ENCODE data around the gene KBTBD2.

The KBTBD2 gene

GRCh38 chr7:32896564-32897347 is 5.2 kb upstream of the KBTBD2 start:
- TF ChIP-seq CTCF (IDR thresholded peaks at IDR 0.05; ENCODE audit: low read depth, low read length) = no peak
- no peak for TF ChIP-seq POLR2A (IDR thresholded peaks at IDR 0.05; ENCODE audit: extremely low read depth, insufficient read length)
- no peak for TF ChIP-seq MYC (IDR thresholded peaks at IDR 0.05; ENCODE audit: low read depth, low read length)
- TF ChIP-seq, protein P1, sequence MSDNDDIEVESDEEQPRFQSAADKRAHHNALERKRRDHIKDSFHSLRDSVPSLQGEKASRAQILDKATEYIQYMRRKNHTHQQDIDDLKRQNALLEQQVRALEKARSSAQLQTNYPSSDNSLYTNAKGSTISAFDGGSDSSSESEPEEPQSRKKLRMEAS (IDR thresholded peaks at IDR 0.05; ENCODE audit: low read depth, low read length) = no peak

DNA sequence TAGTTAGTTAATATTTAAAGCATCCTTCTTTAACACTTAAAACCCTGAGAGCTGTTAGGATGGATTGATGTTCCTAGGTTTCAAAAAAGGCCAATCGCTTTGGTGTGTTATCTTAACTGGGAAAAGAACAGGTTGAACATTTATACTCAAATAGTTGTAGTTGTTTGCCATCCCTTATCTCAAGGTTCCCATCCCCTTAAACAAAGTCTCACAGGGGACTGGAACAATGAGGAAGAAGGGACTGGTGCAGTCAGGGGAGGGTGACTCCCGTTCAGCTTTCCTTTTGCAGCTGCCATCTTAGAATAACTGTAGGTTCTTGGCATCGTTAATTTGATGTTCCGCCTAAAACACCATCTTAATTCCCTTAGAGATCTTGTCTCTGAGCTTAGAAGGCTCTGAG is 2.6 kb upstream of the KBTBD2 start:
- no peak overlapping the region for H3K4me3 ChIP-seq (ENCODE audit: low read depth, low read length)
- TF ChIP-seq MYC (IDR thresholded peaks at IDR 0.05; ENCODE audit: low read depth, low read length) (no peak), CTCF (IDR thresholded peaks at IDR 0.05; ENCODE audit: low read depth, low read length) (no peak), POLR2A (IDR thresholded peaks at IDR 0.05; ENCODE audit: extremely low read depth, insufficient read length) (no peak)
- TF ChIP-seq, protein P1 (IDR thresholded peaks at IDR 0.05; ENCODE audit: low read depth, low read length) = no peak
- DNase-seq (ENCODE audit: low read depth) = no peak

More at GRCh38 chr7:32896564-32897347, 5.2 kb upstream of the KBTBD2 start:
- H3K4me3 ChIP-seq (ENCODE audit: low read depth, low read length) = no peak overlapping the region
- no peak for DNase-seq (ENCODE audit: low read depth)

GRCh38 chr7:32893722-32894121 is 2.2 kb upstream of the KBTBD2 start:
- no peak overlapping the region for H3K4me3 ChIP-seq (ENCODE audit: low read depth, low read length)
- TF ChIP-seq CTCF (IDR thresholded peaks at IDR 0.05; ENCODE audit: low read depth, low read length) (no peak), POLR2A (IDR thresholded peaks at IDR 0.05; ENCODE audit: extremely low read depth, insufficient read length) (no peak), MYC (IDR thresholded peaks at IDR 0.05; ENCODE audit: low read depth, low read length) (no peak)
- TF ChIP-seq, protein P1 (IDR thresholded peaks at IDR 0.05; ENCODE audit: low read depth, low read length) = no peak
- no peak for DNase-seq (ENCODE audit: low read depth)

DNA sequence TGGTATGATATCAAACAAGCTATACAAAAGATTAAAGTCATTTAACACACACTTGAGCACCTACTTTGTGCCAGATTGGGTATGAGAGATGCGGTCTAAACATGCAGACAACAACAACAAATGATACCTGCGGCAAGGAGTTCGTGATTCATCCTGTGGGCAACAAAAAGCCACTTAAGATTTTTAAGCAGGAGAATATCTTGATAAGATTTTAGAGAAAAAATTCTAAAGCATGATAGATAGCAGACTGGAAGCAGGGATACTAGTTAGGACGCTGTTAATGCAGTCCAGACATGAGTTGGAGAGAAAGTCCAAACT is 1.6 kb upstream of the KBTBD2 start:
- TF ChIP-seq, protein P1 (IDR thresholded peaks at IDR 0.05; ENCODE audit: low read depth, low read length) = no peak
- no peak for TF ChIP-seq MYC (IDR thresholded peaks at IDR 0.05; ENCODE audit: low read depth, low read length)
- TF ChIP-seq POLR2A (IDR thresholded peaks at IDR 0.05; ENCODE audit: extremely low read depth, insufficient read length) = no peak
- TF ChIP-seq CTCF (IDR thresholded peaks at IDR 0.05; ENCODE audit: low read depth, low read length) = no peak
- DNase-seq (ENCODE audit: low read depth) = no peak
- peak overlapping the region; percentile 82 for H3K4me3 ChIP-seq (ENCODE audit: low read depth, low read length)

DNA sequence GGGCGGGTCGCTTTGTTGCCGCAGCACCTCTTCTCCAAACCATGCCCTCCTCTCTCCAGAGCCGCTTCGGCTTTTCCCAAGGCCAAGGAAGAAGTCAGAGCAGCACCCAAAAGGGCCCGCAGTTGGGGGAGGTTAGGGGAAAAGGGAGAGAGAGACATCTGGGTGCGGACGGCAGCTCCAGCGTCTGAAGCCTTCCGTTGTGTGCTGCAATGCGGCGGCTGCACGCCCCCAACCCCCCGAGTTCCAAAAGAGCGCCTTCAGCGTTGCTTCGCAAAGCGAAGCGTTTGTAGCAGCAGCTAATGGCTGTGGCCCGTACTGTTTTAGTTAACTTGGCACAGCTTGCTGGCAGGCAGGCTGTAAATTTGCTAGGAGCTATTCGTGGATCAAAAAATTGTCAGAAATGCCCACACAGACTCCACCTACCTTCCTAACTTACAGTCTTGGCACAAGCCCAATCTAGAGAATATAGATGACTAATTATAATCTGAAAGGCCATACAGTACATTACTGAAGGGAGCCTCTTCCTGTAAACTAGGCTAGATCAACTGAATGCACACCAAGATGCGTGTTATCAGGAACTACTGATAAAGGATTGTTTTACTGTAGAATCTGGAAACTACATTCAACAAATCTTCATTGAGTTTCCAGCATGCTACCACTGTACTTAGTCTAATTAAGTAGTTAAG is 1.1 kb upstream of the KBTBD2 start:
- peak overlapping the region; percentile 82 for H3K4me3 ChIP-seq (ENCODE audit: low read depth, low read length)
- peak; percentile 88 for DNase-seq (ENCODE audit: low read depth)
- TF ChIP-seq MYC (IDR thresholded peaks at IDR 0.05; ENCODE audit: low read depth, low read length) = peak; percentile 20; the same call in 1 of the 2 replicates
- TF ChIP-seq, protein P1 (IDR thresholded peaks at IDR 0.05; ENCODE audit: low read depth, low read length) = peak; percentile 4
- TF ChIP-seq CTCF (IDR thresholded peaks at IDR 0.05; ENCODE audit: low read depth, low read length) = no peak
- TF ChIP-seq POLR2A (IDR thresholded peaks at IDR 0.05; ENCODE audit: extremely low read depth, insufficient read length) = peak; percentile 41
